Keratinocyte (primary cell): ENCODE results near the gene IRGC. TPM values are rescaled to one million over a fixed set of nuclear protein-coding genes. Genes with fewer than 3 reads are reported as not detected.

ENCODE experiments used
- DNase-seq: peaks from one replicate; pipeline ENCODE4 v3.0.0-alpha.2; 2011; ENCODE audit warnings: low read depth, missing footprints, low spot score
- FAIRE-seq: peaks from 2 replicates; lab custom pipeline; 2011; peaks lifted over from hg19 to GRCh38; lab: Jason Lieb, UNC
- H2AFZ ChIP-seq: 2 replicates; pipeline ENCODE4 v1.6.0; 2012; ENCODE audit warnings: low read length, control low read depth, inconsistent platforms; ENCODE audit not compliant: control insufficient read depth
- H3K27ac ChIP-seq: 2 replicates; pipeline ENCODE4 v1.5.1; 2011; ENCODE audit warnings: low read length; ENCODE audit not compliant: control insufficient read depth, insufficient read depth
- H3K27me3 ChIP-seq: 3 replicates; pipeline ENCODE4 v1.6.0; 2011; ENCODE audit warnings: low read length; ENCODE audit not compliant: control insufficient read depth, insufficient read depth; ENCODE audit errors: extremely low read depth
- H3K36me3 ChIP-seq, 2 experiments: 2 replicates in 1 of 2; 3 replicates in 1 of 2; pipeline ENCODE4 v1.5.1; 2011; ENCODE audit warnings: low read length in 2 of 2, mild to moderate bottlenecking in 1 of 2; ENCODE audit not compliant: control insufficient read depth in 2 of 2, insufficient read depth in 2 of 2; ENCODE audit errors: extremely low read depth in 1 of 2
- H3K4me1 ChIP-seq: 3 replicates; pipeline ENCODE4 v1.5.1; 2011; ENCODE audit warnings: low read length; ENCODE audit not compliant: control insufficient read depth, insufficient read depth; ENCODE audit errors: extremely low read depth
- H3K4me2 ChIP-seq: 3 replicates; pipeline ENCODE4 v1.6.0; 2011; ENCODE audit warnings: low read depth, low read length; ENCODE audit not compliant: control insufficient read depth, insufficient read depth; ENCODE audit errors: extremely low read depth
- H3K4me3 ChIP-seq, 3 experiments: fragments of 200-600 bp in 1 of 3; sonication (generic) in 1 of 3; 2 replicates in 2 of 3; 3 replicates in 1 of 3; pipeline ENCODE4 v1.5.1; 2011 to 2016; ENCODE audit warnings: low read length in 3 of 3, mild to moderate bottlenecking in 3 of 3, control low read depth in 2 of 3, inconsistent platforms in 1 of 3, low read depth in 1 of 3, mixed read lengths in 1 of 3, mixed run types in 1 of 3, moderate library complexity in 1 of 3; ENCODE audit not compliant: control insufficient read depth in 2 of 3, insufficient read depth in 2 of 3; ENCODE audit errors: extremely low read depth in 1 of 3
- H3K79me2 ChIP-seq: 2 replicates; pipeline ENCODE4 v1.6.0; 2012; ENCODE audit warnings: low read length; ENCODE audit not compliant: control insufficient read depth, insufficient read depth
- H3K9ac ChIP-seq: 3 replicates; pipeline ENCODE4 v1.6.0; 2011; ENCODE audit warnings: low read length; ENCODE audit not compliant: control insufficient read depth, insufficient read depth; ENCODE audit errors: extremely low read depth
- H3K9me1 ChIP-seq: 3 replicates; pipeline ENCODE4 v1.6.0; 2011; ENCODE audit warnings: low read length; ENCODE audit not compliant: control insufficient read depth, insufficient read depth; ENCODE audit errors: extremely low read depth
- H3K9me3 ChIP-seq: 2 replicates; pipeline ENCODE4 v1.5.1; 2012; ENCODE audit warnings: low read depth, low read length; ENCODE audit not compliant: control insufficient read depth
- H4K20me1 ChIP-seq: 3 replicates; pipeline ENCODE4 v1.6.0; 2011; ENCODE audit warnings: low read length; ENCODE audit not compliant: control insufficient read depth, insufficient read depth; ENCODE audit errors: extremely low read depth
- EZH2 ChIP-seq: IDR thresholded peaks from one replicate; pipeline ENCODE4 v1.6.1; 2012; ENCODE audit warnings: inconsistent platforms, mild to moderate bottlenecking, low read length, moderate library complexity
- dilution Hi-C: fragments of 300-500 bp; cut with MboI; formaldehyde crosslinking; loops from one replicate; pipeline ENCODE4 v1.7.0; 2020; ENCODE audit warnings: low sequenced_read_pairs; ENCODE audit not compliant: extremely low pct_ligation_motif_present
- polyA plus RNA-seq, 5 experiments: library from polyadenylated mRNA; depleted of rRNA in 3 of 5; stranded (reverse) in 3 of 5; stranded (forward) in 1 of 5; unstranded in 1 of 5; fragments of >200 nt; gene quantifications; 1 replicate in 1 of 5; 2 replicates in 3 of 5; 3 replicates in 1 of 5; pipeline versions ENCODE4 v1.2.1 to v1.2.3, GENCODE V29; 2011 to 2012; ENCODE audit warnings: missing spikeins in 2 of 5, low read depth in 1 of 5, low replicate concordance in 1 of 5
- TF ChIP-seq, protein P1 (sequence below), 3 experiments: IDR thresholded peaks in 1 of 3; conservative IDR thresholded peaks in 1 of 3; optimal IDR thresholded peaks in 1 of 3; 2 replicates in 2 of 3; 3 replicates in 1 of 3; pipeline versions ENCODE3 to v1.5.1; 2011; ENCODE audit warnings: low read length in 3 of 3, mild to moderate bottlenecking in 3 of 3, moderate library complexity in 2 of 3, control low read depth in 1 of 3, inconsistent platforms in 1 of 3; ENCODE audit not compliant: insufficient read depth in 2 of 3; ENCODE audit errors: extremely low read depth in 1 of 3

The IRGC gene
- polyA plus RNA-seq, 1 donor (not counting 4 experiments of a cell fraction or from before 2014, with no cell fraction given), result not detected

GRCh38 chr19:43738780-43739211 is 22.9 kb downstream of the IRGC start:
- no peaks in the 10 kb centered on the region for H3K79me2 ChIP-seq
- no peaks in the 10 kb centered on the region for H4K20me1 ChIP-seq
- peak overlapping the region; percentile 84 for H3K4me2 ChIP-seq
- H3K36me3 ChIP-seq, result peaks cover 46 to 57% of the 10 kb centered on the region in 2 experiments
- dilution Hi-C loops, result no loop called here
- H3K4me1 ChIP-seq, result peaks cover 19% of the 10 kb centered on the region
- no peaks in the 10 kb centered on the region for H3K9me3 ChIP-seq
- H3K27ac ChIP-seq, result peak overlapping the region; percentile 76
- no peak overlapping the region for H2AFZ ChIP-seq
- H3K9me1 ChIP-seq, result no peaks in the 10 kb centered on the region
- peak overlapping the region; percentile 75 for H3K9ac ChIP-seq
- FAIRE-seq (no peak), DNase-seq (no peak)
- H3K27me3 ChIP-seq, result no peaks in the 10 kb centered on the region
- no peak overlapping the region for H3K4me3 ChIP-seq
- TF ChIP-seq, protein P1, sequence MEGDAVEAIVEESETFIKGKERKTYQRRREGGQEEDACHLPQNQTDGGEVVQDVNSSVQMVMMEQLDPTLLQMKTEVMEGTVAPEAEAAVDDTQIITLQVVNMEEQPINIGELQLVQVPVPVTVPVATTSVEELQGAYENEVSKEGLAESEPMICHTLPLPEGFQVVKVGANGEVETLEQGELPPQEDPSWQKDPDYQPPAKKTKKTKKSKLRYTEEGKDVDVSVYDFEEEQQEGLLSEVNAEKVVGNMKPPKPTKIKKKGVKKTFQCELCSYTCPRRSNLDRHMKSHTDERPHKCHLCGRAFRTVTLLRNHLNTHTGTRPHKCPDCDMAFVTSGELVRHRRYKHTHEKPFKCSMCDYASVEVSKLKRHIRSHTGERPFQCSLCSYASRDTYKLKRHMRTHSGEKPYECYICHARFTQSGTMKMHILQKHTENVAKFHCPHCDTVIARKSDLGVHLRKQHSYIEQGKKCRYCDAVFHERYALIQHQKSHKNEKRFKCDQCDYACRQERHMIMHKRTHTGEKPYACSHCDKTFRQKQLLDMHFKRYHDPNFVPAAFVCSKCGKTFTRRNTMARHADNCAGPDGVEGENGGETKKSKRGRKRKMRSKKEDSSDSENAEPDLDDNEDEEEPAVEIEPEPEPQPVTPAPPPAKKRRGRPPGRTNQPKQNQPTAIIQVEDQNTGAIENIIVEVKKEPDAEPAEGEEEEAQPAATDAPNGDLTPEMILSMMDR (optimal IDR thresholded peaks at IDR 0.05 in 1 of 3, IDR thresholded peaks at IDR 0.05 in 1 of 3, conservative IDR thresholded peaks at IDR 0.05 in 1 of 3; ENCODE audit: extremely low read depth in 1 of 3, insufficient read depth in 2 of 3, low read length in 3 of 3), result no peak
- TF ChIP-seq EZH2, result no peak

- DNase-seq, result no peak
- H3K36me3 ChIP-seq, result peaks cover 48 to 58% of the 10 kb centered on the region in 2 experiments
- peak overlapping the region; percentile 84 for H3K4me2 ChIP-seq
- H3K9me3 ChIP-seq, result no peaks in the 10 kb centered on the region
- TF ChIP-seq, protein P1 (optimal IDR thresholded peaks at IDR 0.05 in 1 of 3, IDR thresholded peaks at IDR 0.05 in 1 of 3, conservative IDR thresholded peaks at IDR 0.05 in 1 of 3; ENCODE audit: extremely low read depth in 1 of 3, insufficient read depth in 2 of 3, low read length in 3 of 3), result no peak
- no peak for TF ChIP-seq EZH2
- peaks cover 19% of the 10 kb centered on the region for H3K4me1 ChIP-seq
- no peaks in the 10 kb centered on the region for H4K20me1 ChIP-seq
- H3K27me3 ChIP-seq, result no peaks in the 10 kb centered on the region
- H3K9me1 ChIP-seq, result no peaks in the 10 kb centered on the region
- peak overlapping the region; percentile 75 for H3K9ac ChIP-seq
- peak; percentile 86 for FAIRE-seq
- H3K79me2 ChIP-seq, result no peaks in the 10 kb centered on the region
- H2AFZ ChIP-seq, result peak overlapping the region; percentile 75
- H3K4me3 ChIP-seq, result peak overlapping the region in 2 of 3 experiments; percentile 43 to 56
- peak overlapping the region; percentile 76 for H3K27ac ChIP-seq
- dilution Hi-C loops, result no loop called here
Observed at GRCh38 chr19:43739439-43740235, 23.8 kb downstream of the IRGC start.
